GM18907 (cell line): ENCODE measurements around the gene NME7.

Experiments
- ATAC-seq: cut with Tn5 transposase; IDR thresholded peaks from one replicate; pipeline ENCODE4 v1.9.1; 2021; ENCODE audit warnings: mild to moderate bottlenecking, moderate library complexity; ENCODE audit not compliant: unreplicated experiment

NME7 gene

DNA sequence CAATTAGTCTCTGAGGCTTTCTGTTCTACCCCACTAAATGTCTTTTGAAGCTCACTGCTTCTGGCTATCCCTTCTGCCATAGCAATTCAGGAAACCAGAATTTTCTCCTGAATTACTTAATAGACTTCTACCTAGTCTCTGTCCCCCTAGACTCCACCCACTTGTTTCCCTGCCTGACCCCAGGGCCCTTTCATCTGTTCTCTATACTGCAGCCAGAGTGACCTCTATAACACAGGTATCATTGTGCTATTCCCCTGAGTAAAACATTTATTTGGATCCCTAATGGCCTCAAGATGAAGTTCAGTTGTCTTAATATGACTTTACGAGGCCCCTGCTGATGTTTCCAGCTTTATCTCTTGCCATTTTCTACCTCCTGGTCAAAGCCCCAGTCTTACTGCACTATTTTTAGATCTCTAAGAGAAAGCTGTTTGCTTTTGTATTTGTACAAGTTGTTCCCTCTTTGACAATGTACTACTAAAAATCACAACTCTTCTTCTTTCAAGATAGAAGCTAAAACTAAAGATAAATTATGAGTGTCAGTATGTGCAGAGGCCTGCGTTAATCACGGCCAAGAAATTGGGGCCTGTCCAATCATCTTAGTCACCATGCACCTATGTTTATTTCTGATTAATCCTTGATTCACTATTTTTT is 206.6 kb downstream of the NME7 start:
- ATAC-seq = no peak

DNA sequence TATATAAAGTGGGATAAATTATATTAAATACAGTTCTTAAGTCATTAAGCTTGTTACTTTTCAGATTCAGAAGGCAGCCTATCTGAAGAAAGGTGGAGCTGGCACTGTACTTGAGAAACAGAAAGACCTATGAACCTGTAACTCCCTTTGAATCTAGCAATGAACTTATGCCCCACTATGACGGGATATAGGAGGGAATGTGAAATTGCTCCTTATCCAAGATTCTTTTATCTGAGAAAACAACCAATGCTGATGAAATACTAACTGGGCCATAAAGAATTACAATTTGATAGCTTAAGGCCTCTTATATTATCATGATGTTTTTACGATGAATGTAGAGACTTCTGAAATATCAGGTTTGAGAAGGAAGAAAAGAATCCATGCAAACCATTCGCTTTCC is 211.0 kb downstream of the NME7 start:
- ATAC-seq = no peak

DNA sequence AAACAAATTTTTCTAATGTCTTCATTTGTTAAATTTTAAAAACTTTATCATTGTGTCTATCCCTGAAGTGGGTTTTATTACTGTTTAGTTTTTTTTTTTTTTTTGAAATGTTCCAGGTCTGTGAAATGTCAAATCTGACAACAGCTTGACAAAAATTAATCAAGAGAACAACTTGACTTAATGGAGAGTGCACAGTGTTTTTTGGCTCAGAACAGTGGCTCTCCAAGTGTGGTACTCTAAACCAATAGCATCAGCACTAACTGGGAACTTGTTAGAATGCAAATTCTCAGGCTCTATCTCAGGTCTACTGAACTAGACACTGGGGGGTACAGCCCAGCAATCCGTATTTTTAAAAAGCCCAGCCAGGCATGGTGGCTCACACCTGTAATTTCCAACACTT is 211.9 kb downstream of the NME7 start:
- ATAC-seq = no peak

DNA sequence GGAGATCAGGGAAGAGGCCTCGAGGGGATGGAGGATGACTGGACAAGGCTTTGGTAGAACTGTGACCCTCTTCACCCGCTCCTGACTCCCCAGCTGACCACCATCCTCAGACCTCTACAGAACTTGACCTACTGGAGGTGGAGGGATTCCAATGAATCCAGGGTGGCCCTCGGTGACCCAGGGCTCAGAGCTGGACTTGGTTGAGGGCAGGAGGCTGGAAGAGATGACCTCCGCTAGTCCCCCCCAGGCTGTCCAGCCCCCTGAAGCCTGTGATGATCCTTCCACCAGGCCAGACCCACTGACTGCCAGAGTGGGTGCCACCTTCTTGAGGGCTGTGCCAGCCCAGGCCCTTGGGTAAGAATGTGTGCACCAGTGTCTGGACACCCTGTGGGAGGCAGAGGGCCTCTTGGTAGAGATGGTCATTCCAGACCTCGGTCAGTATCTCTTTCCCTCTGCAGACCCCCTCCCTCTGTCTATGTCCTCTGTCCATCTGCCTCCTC is 216.2 kb downstream of the NME7 start:
- ATAC-seq = no peak

DNA sequence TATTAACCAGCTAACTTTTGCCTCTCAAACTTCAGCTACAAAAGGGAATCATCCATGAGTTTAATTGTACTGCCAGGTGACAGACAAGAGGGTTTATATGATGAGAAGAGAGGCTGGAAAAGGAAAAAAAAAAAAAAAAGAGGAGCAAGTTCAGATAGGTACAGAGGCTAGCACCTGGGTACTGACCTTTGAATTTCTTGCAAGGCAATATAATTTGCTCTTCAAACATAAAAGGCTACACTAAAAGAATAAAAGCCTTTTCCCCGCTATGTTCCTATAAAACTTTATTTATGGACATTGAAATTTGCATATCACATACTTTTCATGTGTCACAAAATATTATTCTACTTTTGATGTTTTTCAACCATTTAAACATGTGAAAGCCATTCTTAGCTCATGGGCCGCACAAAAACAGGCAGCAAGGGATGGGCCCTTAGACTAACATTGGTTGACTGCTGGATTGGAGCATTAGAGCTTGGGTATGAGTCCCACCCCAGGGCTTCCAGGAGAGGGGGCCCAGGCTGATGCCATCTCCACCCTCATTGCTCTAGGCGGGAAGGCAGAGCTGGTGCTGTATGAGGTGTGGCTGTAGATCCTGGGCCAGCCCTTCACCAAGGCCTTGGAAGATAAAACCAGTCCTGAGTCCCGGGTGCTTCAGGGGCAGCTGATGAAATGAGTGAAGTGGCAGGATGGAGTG is 216.8 kb downstream of the NME7 start:
- no peak for ATAC-seq

DNA sequence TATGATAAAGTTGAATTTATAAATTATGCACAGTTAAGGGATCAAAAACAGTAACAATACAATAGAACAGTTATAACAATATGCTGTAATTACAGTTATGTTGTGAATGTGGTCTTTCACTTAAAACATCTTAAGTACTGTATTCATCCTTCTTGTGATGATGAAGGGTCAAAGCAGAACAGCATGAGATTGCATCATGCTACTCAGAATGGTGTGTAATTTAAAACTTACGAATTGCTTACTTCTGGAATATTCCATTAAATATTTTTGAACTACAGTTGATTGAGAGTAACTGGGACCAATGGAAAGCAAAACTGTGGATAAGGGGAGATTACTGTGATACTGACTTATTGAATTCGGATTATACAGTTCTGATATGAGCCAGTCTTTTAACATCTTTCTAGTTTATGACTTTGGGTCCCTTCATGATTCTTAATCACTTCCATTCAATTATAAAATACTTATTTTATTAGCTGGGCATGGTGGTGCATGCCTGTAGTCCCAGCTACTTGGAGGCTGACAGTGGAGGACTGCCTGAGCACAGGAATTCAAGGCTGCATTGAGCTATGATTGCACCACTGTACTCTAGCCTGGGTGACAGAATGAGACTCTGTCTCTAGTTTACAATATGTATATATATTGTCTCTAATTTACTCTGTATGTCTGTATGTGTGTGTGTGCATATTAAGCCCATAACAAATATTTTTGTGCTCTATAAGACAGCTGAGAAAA is 217.9 kb downstream of the NME7 start:
- ATAC-seq = no peak

DNA sequence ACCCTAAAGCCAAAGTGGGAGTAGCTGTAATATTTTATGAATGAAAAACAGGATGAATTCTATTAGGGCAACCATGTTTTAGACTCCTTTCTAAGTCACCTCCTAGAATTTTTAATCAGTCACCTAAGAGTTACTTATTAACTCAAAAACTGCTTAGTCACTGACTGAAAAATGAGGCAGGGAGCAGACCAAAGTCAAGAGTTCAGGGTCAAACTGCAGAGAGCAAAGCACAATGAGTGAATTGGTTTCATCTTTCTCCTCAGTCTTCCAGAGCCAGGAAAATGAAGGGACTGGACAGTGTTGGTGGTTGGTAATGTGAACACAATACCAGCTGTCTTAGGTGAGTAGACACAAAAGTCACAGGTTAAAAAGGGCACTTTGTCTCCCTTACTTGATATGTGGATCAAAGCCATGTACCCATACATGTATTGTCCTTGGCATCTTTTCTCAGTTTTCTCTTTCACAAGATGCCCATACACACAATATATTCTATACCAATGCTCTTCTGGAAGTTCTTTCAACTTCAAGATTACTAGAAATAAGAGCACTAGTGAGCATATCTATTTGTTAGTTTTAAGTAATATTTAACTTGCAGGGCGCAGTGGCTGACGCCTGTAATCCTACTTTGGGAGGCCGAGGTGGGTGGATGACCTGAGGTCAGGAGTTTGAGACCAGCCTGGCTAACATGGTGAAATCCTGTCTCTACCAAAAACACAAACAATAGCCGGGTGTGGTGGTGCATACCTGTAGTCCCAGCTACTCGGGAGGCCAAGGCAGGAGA is 218.9 kb downstream of the NME7 start:
- peak; percentile 81 for ATAC-seq

DNA sequence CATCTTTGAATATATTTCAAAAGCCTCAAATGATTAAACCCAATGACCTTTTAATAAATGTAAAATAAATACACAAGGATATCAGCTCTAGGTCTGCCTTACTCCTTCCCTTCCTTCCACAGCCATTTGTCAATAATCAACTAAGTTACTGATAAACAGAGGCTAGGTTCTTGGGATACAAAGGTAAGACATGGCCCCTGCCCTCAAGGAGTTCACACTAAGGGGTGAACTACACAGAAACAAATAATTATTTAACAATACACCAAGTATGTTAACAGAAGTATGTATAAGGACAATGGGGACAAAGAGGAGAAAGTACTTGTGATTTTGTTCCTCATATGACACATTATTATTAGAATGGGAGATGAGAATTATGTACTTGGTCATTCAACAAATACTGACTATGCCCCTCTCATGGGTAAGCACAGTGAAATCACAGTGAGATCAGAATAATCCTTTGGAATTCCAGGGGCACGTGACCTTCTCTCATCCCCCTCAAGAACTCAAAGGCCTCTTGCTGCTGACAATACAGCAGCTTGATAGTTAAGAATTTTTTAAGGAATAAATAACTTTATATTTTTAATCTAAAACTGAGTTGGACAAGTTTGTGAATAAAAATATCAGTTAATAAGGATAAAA is 220.9 kb downstream of the NME7 start:
- ATAC-seq = no peak

DNA sequence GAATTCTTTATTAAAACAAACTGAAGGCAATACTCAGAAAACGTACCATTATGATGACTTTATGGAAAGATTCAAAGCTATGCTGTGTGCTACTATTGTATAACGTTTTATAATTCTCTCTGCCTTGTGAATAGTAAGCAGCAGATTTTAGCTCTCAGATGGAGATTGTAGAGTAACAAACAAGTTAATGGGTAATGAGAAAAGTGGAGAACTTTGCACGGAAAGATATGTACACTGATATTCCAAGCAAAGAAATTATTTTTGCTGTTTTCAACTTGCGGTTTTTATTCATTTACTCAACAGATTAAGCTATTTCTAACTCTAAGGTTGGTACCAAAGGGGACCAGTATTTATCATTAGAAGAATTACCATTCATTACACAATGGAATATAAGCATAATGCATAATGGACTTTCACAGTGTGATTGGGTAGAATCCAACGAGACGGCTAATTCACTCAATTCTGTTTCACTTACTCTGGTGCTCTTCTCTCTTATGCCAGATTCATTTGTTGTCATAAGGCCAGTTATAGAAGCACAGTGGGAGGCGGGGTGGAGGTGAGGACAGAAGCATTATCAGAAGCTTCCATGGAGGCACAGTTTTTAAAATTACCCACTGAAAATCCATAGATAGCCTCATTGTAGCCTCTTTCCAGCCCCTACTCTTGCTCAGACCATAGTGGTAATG is 222.5 kb downstream of the NME7 start:
- ATAC-seq = no peak

DNA sequence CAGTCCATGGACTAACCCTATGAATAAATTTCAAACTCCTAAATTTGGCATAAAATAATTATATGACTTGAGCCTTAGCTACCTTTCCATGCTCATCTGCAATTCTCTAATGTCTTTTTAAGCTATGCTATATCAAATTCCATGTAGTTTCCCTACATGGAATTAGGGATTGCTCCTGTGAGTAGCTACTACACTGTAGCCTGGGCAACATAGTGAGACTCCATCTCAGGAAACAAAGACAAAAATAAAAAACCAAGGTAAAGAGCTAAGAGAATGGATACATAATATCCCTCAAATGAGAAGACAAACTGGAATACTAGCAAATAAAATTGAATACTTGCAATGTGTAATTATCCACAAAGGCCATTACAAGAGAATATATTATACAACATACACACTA is 223.6 kb downstream of the NME7 start:
- ATAC-seq = no peak

DNA sequence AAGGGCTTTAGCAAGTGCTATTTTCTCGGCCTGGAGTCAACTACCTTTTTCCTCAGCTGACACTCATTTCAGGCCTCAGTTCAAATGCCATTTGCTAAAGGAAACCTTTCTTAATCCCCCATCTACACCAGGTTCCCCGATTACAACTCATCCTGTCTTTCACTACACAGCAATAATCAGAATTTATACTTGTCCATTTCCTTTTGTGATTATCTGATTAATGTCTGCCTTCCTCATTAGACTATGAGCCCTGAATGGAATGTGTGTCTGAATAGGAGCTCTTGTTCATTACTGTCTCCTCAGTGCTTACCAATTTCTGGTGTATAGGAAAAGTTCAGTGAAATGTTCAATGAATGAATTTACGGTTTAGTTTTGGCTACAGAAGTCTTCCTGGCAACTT is 224.3 kb downstream of the NME7 start:
- no peak for ATAC-seq

DNA sequence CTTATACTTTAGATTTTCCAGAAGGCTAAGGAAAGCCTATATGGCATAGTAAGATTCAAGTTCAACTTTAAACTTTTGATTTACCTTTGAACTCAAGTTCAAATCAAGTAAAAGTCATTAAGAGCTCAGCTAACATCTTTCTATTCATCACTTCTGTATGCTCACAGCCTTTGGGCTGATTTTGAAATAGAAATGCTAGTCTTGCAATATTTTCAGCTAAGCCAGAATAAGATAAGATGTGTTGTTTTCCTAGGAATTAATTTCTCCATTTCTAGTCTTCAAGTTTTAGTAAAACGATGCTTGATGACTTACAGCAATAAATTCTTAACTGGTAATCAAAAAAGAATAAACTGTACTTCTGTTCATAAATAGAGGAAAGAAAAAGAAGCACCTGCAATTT is 225.5 kb downstream of the NME7 start:
- ATAC-seq = no peak

DNA sequence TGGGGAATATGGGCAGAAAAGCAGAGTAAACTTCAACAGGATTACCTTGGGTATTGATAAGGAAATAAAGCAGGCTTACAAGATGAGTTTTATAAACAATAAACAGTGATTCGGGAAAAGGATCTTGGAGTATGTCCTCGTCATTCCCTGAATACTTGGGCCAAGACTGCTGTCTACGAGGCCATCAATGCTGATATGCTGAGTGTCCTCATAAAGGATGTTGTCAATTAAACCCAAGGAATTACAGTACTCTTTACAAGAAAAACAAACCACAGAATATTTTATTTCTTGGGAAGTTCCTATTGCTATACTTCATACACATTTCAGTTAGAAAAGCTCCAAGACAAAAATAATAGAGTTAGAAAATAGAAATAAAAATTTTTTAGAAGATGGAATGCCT is 226.2 kb downstream of the NME7 start:
- ATAC-seq = no peak

DNA sequence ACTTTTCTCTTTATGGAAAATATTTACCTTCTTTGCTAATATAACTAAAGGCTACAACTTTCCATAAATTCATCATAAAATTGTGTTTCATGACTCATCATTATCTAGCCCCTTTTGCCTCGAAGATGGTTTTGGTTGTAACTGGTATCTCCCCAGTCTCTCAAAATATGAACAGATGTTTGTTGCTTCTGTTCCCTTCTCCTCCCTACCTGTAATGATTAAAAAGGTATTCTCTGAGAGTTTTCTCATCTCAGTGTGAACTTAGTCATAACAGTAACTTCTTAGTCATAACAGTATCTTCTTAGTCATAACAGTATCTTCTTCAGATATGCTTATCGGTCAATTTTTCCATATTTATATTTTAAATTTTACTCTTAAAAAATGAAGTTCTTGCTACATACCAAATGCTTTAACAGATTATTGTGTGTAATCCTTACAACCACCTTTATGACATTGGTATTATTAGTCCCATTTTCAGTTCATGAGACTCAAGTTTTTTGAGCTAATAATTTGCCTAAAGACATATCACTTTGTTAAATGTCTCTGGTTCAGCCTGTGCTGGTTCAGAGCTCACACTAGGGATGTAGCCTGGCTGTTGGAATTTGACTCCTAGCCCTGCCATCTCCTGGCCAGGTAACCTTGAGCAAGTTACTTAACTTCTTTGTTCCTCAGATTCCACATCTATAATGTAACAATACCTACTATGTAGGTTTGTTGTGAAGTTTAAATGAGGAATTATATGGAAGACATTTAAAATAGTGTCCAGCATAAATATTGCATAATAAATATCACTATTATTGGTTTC is 228.5 kb downstream of the NME7 start:
- peak; percentile 89 for ATAC-seq

DNA sequence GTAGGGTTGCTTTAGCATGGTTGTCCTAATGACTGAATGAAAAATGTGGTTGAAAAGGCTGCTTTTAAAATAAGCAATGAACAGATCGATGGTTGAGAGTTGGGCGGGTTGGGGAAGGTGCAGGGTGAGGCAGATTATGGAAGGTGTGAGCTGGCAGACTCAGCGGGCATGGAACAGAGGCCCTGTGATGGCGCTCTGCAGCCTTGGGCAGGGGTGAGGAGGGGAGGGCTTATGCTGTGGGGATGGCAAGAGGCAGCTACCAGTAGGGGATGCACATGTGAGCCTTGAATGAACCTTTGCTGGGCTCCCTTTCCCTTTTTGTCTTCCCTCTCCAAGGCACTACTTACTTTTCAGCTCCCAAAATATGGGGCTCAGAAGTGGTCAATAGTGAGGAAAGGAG is 230.2 kb downstream of the NME7 start:
- no peak for ATAC-seq

DNA sequence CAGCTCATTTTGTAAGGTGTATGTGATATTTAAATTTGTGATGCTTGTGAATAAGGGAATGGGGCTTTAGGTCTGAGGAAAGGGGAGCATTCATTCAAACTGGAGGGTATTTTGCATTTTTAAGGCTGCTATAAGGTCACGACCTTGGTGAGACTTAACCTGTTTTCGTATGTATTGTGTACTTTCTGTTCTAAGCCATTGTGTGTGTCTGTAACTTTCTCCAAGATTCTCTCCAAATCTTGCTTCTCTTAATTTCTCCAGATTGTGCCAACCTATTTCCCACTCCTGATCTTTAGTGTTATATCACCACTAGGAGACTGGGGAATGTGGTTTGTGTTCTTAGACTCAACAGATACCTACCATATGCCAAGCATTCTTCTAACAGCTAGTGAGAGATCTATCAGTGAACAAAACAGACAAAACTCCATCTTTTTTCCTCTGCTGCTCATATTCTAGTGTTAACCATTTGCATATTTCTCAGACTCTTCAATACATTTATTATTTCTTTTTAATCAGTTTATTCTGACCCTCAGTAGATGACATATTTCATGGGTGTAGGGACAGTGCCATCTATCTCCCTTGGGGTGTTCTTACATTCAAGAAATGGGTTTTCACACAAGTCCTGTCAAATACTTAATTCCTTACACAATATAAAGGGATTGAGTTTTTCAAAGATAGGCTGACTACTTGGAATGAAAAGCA is 233.6 kb downstream of the NME7 start:
- no peak for ATAC-seq

DNA sequence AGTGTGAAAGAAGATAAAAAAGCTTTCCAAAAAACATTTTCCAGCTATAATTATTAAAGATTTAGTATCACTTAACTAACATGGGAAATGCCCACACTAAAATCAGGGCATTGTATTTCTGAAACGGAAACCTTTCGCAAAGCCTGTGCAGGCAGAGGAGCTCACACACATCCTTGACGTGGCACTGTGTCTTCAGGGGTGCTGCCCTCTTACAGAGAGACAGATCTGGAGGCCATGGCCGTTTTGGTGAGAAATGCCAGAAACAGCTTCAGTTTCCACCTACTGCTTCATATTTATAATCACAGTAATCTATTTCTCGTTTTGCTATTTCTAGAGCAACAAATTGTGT is 234.4 kb downstream of the NME7 start:
- ATAC-seq = no peak

DNA sequence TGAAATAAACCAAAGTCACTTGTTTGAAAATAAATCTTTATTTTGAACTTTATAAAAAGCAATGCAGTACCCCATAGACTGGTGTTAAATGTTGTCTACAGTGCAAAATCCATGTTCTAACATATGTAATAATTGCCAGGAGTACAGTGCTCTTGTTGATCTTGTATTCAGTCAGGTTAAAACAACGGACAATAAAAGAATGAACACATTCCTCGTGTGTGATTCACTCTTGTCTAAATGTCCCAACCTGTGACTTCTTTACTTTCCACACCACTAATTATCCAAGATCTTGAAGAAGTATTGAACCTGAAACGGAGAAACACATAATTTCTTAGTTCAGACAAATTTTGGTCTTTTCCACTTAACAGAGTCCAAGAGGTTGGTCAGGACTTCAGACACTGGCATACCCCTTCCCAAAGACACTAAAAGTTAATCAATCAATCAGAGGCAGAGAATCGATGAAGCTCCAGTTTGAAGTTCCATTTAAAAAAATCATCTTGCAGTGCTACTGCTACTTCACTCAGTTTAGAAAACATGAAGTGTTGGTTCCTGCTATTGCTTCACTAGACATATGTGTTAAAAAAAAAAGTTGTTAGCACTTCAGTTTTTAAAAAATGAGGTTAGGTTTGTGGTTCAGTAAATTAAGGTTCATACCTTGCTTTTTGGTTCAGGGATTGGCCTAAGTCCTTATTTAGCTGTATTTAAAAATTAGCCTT is 234.9 kb downstream of the NME7 start:
- ATAC-seq = no peak
